DMS153 treated with DMSO at 0.1 percent for 48 hours (cell line): ENCODE measurements around the gene PAM.
"Not testable (repeated sequence)": the region's sequence is repeated elsewhere in the genome, so short reads cannot be mapped to it uniquely, and the experiment has no call there.

Source experiments
- DNase-seq: peaks from one replicate; lab custom pipeline; 2025; ENCODE audit not compliant: unreplicated experiment; lab: John Stamatoyannopoulos, UW

Gene PAM

GRCh38 chr5:103034662-103035392 lies 279.7 kb downstream of the PAM start:
- DNase-seq, result no peak

- DNase-seq, result no peak
These were observed 280.6 kb downstream of the PAM start for GRCh38 chr5:103035701-103036100.

- DNase-seq, result no peak
These were observed 281.5 kb downstream of the PAM start for GRCh38 chr5:103036601-103037000.

- no peak for DNase-seq
These were observed 282.8 kb downstream of the PAM start for GRCh38 chr5:103037673-103038455.

- DNase-seq, result peak; percentile 22
These were observed 286.1 kb downstream of the PAM start for GRCh38 chr5:103041071-103041676.

- DNase-seq, result not testable (repeated sequence)
These were observed 291.6 kb downstream of the PAM start for GRCh38 chr5:103046706-103047105.

- DNase-seq, result no peak
These were observed 302.4 kb downstream of the PAM start for GRCh38 chr5:103057208-103058130.

- no peak for DNase-seq
These were observed 304.4 kb downstream of the PAM start for GRCh38 chr5:103059525-103059924.

GRCh38 chr5:103060424-103060954 lies 305.4 kb downstream of the PAM start:
- DNase-seq, result no peak

- no peak for DNase-seq
These were observed 311.2 kb downstream of the PAM start for GRCh38 chr5:103066326-103066725.

- not testable (repeated sequence) for DNase-seq
These were observed 318.4 kb downstream of the PAM start for GRCh38 chr5:103073500-103073899.

- DNase-seq, result no peak
These were observed 320.3 kb downstream of the PAM start for GRCh38 chr5:103075442-103075841.
